Endothelial cell of umbilical vein (primary cell): ENCODE results near the gene MCTP2. TPM values are rescaled to one million over a fixed set of nuclear protein-coding genes. Genes with fewer than 3 reads are reported as not detected.
A peak's percentile ranks its signal among the peaks of the same experiment; 100 is the strongest.

Experiments
- BruUV-seq: library from RNA; stranded (reverse); fragments of 400-500 nt; replicated peaks from 2 replicates; lab custom pipeline; 2021; lab: Mats Ljungman, UMichigan
- CTCF ChIA-PET: fragments of 300-600, 350-600 bp; sonication (Branson Sonifier 250); formaldehyde crosslinking; loops from one replicate; lab custom pipeline; 2021; ENCODE audit warnings: antibody characterized with exemption, inconsistent platforms; lab: Charles Lee
- POLR2A ChIA-PET: fragments of 300-600, 350-600 bp; sonication (Branson Sonifier 250); formaldehyde crosslinking; loops from one replicate; lab custom pipeline; 2021; ENCODE audit warnings: antibody characterized with exemption, inconsistent platforms; lab: Charles Lee
- DNase-seq: peaks from one replicate; pipeline ENCODE4 v3.0.0-alpha.2; 2011; ENCODE audit warnings: low read depth, low spot score
- FAIRE-seq: peaks from 2 replicates; lab custom pipeline; 2011; peaks lifted over from hg19 to GRCh38; lab: Jason Lieb, UNC
- H2AFZ ChIP-seq: 2 replicates; pipeline ENCODE4 v1.6.0; 2012; ENCODE audit warnings: low read depth, low read length, control low read depth, inconsistent platforms
- H3K27ac ChIP-seq: 2 replicates; pipeline ENCODE4 v1.5.1; 2011; ENCODE audit warnings: low read depth, mild to moderate bottlenecking, control low read depth, low read length, moderate library complexity; ENCODE audit not compliant: insufficient read depth
- H3K27me3 ChIP-seq, 2 experiments: 2 replicates each; pipeline versions ENCODE4 v1.6.0 to v1.6.1; 2011; ENCODE audit warnings: low read length in 2 of 2, mixed read lengths in 1 of 2; ENCODE audit not compliant: control insufficient read depth in 2 of 2, insufficient read depth in 2 of 2
- H3K36me3 ChIP-seq, 2 experiments: 2 replicates in 1 of 2; 3 replicates in 1 of 2; pipeline ENCODE4 v1.5.1; 2011; ENCODE audit warnings: low read length in 2 of 2, mild to moderate bottlenecking in 1 of 2, moderate library complexity in 1 of 2; ENCODE audit not compliant: control insufficient read depth in 2 of 2, insufficient read depth in 2 of 2; ENCODE audit errors: extremely low read depth in 1 of 2
- H3K4me1 ChIP-seq: 3 replicates; pipeline ENCODE4 v1.5.1; 2011; ENCODE audit warnings: mild to moderate bottlenecking, low read length; ENCODE audit not compliant: control insufficient read depth, insufficient read depth; ENCODE audit errors: extremely low read depth
- H3K4me2 ChIP-seq: 2 replicates; pipeline ENCODE4 v1.6.1; 2011; ENCODE audit warnings: low read length, control low read depth, mixed read lengths; ENCODE audit not compliant: insufficient read depth
- H3K4me3 ChIP-seq, 3 experiments: fragments of 200-600 bp in 1 of 3; sonication (generic), shearing (Covaris generic) in 1 of 3; replicated peaks in 1 of 3; 2 replicates each; pipeline ENCODE4 v1.5.1; 2011 to 2016; ENCODE audit warnings: control low read depth in 3 of 3, low read length in 3 of 3, mild to moderate bottlenecking in 2 of 3, inconsistent platforms in 1 of 3, low read depth in 1 of 3, moderate library complexity in 1 of 3; ENCODE audit not compliant: insufficient read depth in 1 of 3
- H3K79me2 ChIP-seq: 2 replicates; pipeline ENCODE4 v1.6.0; 2012; ENCODE audit warnings: low read length, inconsistent platforms; ENCODE audit not compliant: control insufficient read depth, insufficient read depth
- H3K9ac ChIP-seq: replicated peaks from 2 replicates; pipeline ENCODE3; 2011; ENCODE audit warnings: low read length, control low read depth; ENCODE audit not compliant: insufficient read depth; ENCODE audit errors: extremely low read depth
- H3K9me1 ChIP-seq: replicated peaks from 3 replicates; pipeline ENCODE4 v1.6.0; 2011; ENCODE audit warnings: mild to moderate bottlenecking, low read length; ENCODE audit not compliant: control insufficient read depth, insufficient read depth; ENCODE audit errors: extremely low read depth
- H3K9me3 ChIP-seq: replicated peaks from 2 replicates; pipeline ENCODE4 v1.5.1; 2012; ENCODE audit warnings: low read length, inconsistent platforms; ENCODE audit not compliant: control insufficient read depth, insufficient read depth
- H4K20me1 ChIP-seq: replicated peaks from 2 replicates; pipeline ENCODE3; 2011; ENCODE audit warnings: mild to moderate bottlenecking, low read length; ENCODE audit not compliant: control insufficient read depth, insufficient read depth; ENCODE audit errors: extremely low read depth
- EZH2 ChIP-seq: IDR thresholded peaks from 2 replicates; pipeline ENCODE4 v1.6.1; 2012; ENCODE audit warnings: borderline replicate concordance, low read depth, mild to moderate bottlenecking, moderate library complexity, low read length, inconsistent platforms; ENCODE audit not compliant: severe bottlenecking
- FOS ChIP-seq: IDR thresholded peaks from 2 replicates; pipeline ENCODE4 v1.6.1; 2011; ENCODE audit warnings: mild to moderate bottlenecking, low read length, moderate library complexity, borderline replicate concordance; ENCODE audit not compliant: insufficient read depth
- GATA2 ChIP-seq: IDR thresholded peaks from 2 replicates; pipeline ENCODE4 v1.7.0; 2011; ENCODE audit warnings: low read depth, mild to moderate bottlenecking, moderate library complexity, mixed read lengths, low read length; ENCODE audit not compliant: insufficient read length, insufficient read depth
- MAX ChIP-seq: IDR thresholded peaks from 2 replicates; pipeline ENCODE4 v1.6.1; 2011; ENCODE audit not compliant: insufficient read depth, insufficient read length
- dilution Hi-C: fragments of 300-500 bp; cut with MboI; formaldehyde crosslinking; loops from one replicate; pipeline ENCODE4 v1.15.0; 2019; ENCODE audit warnings: low sequenced_read_pairs; ENCODE audit not compliant: extremely low pct_ligation_motif_present
- intact Hi-C: fragments of 100-400 bp; cut with micrococcal nuclease; formaldehyde crosslinking; loops from one replicate; pipeline ENCODE4 v1.10.0; 2022
- polyA plus RNA-seq, 4 experiments: library from polyadenylated mRNA; depleted of rRNA in 3 of 4; stranded (reverse) in 3 of 4; unstranded in 1 of 4; fragments of >200 nt; gene quantifications; 2 replicates each; pipeline versions ENCODE4 v1.2.1 to v1.2.3, GENCODE V29; 2011 to 2012; ENCODE audit warnings: missing spikeins in 1 of 4
- total RNA-seq: library from RNA; stranded (reverse); gene quantifications from 2 replicates; pipeline ENCODE4 v1.2.3, GENCODE V29; 2021
- TF ChIP-seq, protein P1 (sequence below), 2 donors: IDR thresholded peaks; 1 replicate in 1 of 2; 2 replicates in 1 of 2; pipeline ENCODE4 v1.5.1; 2011; ENCODE audit warnings: low read length in 2 of 2, mild to moderate bottlenecking in 2 of 2, moderate library complexity in 2 of 2, control low read depth in 1 of 2, inconsistent platforms in 1 of 2, low read depth in 1 of 2; ENCODE audit not compliant: insufficient read depth in 1 of 2; ENCODE audit errors: extremely low read depth in 1 of 2

Gene MCTP2
- total and polyA plus RNA-seq, 2 donors (not counting 3 experiments of a cell fraction or from before 2014, with no cell fraction given), result 0.01 to 0.75 TPM

DNA sequence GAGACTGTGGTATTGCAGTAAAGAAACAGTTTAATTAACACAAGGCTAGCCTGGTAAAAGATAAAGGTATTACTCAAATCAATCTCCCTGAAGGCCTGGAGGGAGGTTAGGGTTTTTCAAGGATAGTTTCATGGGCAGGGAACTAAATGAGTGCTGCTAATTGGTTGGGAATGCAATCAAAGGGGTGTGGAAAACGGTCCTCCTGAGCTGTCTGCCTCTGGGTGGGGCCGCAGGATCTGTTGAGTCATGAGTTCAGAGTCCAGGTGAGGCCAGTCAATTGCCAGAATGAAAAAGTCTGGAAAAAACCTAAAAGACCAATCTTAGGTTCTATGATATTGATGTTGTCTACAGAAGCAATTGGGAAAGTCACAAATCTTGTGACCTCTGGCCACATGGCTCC, 293.2 kb downstream of the MCTP2 start:
- no peak for TF ChIP-seq EZH2
- no peak for TF ChIP-seq FOS
- TF ChIP-seq GATA2, result no peak
- Histone ChIP-seq H3K79me2 (no peaks in the 10 kb centered on the region), H2AFZ (no peak overlapping the region), H3K4me2 (no peak overlapping the region), H3K36me3 (no peaks in the 10 kb centered on the region), H3K9me1 (no peaks in the 10 kb centered on the region), H3K4me3 (no peak overlapping the region), H3K27ac (no peak overlapping the region), H3K9me3 (no peaks in the 10 kb centered on the region), H3K9ac (no peak overlapping the region), H3K27me3 (no peaks in the 10 kb centered on the region), H4K20me1 (no peaks in the 10 kb centered on the region), H3K4me1 (no peaks in the 10 kb centered on the region)
- intact Hi-C loops (no loop called here), dilution Hi-C loops (no loop called here)
- FAIRE-seq (no peak), DNase-seq (no peak)
- ChIA-PET POLR2A (no interaction called here), CTCF (no interaction called here)
- BruUV-seq, result no TSS peak

- no peaks in the 10 kb centered on the region for H3K79me2 ChIP-seq
- H3K9me1 ChIP-seq, result no peaks in the 10 kb centered on the region
- ChIA-PET CTCF (interaction anchor here (0.7 to 1.5 kb wide), 4 partner anchors 10 to 21 kb away, joined by 3 to 4 read pairs (median 4); no protein-coding TSS in a partner anchor), POLR2A (no interaction called here)
- no peak overlapping the region for H3K4me2 ChIP-seq
- no peak overlapping the region for H3K27ac ChIP-seq
- dilution Hi-C loops, result no loop called here
- no peaks in the 10 kb centered on the region for H3K36me3 ChIP-seq
- H3K4me1 ChIP-seq, result no peaks in the 10 kb centered on the region
- H3K9me3 ChIP-seq, result no peaks in the 10 kb centered on the region
- H4K20me1 ChIP-seq, result no peaks in the 10 kb centered on the region
- no peak overlapping the region for H3K9ac ChIP-seq
- no peak overlapping the region for H3K4me3 ChIP-seq
- intact Hi-C loops, result no loop called here
- no peaks in the 10 kb centered on the region for H3K27me3 ChIP-seq
- no TSS peak for BruUV-seq
- no peak for DNase-seq
- TF ChIP-seq, protein P1, sequence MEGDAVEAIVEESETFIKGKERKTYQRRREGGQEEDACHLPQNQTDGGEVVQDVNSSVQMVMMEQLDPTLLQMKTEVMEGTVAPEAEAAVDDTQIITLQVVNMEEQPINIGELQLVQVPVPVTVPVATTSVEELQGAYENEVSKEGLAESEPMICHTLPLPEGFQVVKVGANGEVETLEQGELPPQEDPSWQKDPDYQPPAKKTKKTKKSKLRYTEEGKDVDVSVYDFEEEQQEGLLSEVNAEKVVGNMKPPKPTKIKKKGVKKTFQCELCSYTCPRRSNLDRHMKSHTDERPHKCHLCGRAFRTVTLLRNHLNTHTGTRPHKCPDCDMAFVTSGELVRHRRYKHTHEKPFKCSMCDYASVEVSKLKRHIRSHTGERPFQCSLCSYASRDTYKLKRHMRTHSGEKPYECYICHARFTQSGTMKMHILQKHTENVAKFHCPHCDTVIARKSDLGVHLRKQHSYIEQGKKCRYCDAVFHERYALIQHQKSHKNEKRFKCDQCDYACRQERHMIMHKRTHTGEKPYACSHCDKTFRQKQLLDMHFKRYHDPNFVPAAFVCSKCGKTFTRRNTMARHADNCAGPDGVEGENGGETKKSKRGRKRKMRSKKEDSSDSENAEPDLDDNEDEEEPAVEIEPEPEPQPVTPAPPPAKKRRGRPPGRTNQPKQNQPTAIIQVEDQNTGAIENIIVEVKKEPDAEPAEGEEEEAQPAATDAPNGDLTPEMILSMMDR (IDR thresholded peaks at IDR 0.05; ENCODE audit: extremely low read depth in 1 of 2, insufficient read depth in 1 of 2, low read depth in 1 of 2, low read length in 2 of 2), result peak in 1 of 2 donors; percentile 17
- no peak for TF ChIP-seq FOS
- TF ChIP-seq GATA2, result no peak
- TF ChIP-seq MAX, result no peak
- TF ChIP-seq EZH2, result no peak
- FAIRE-seq, result no peak
- H2AFZ ChIP-seq, result no peak overlapping the region
Observed at GRCh38 chr15:94526071-94526689, 294.8 kb downstream of the MCTP2 start.
